ENCODE results near the gene KLHL33. TPM values are rescaled to one million over a fixed set of nuclear protein-coding genes. Genes with fewer than 3 reads are reported as not detected.
A peak's percentile ranks its signal among the peaks of the same experiment; 100 is the strongest.

KLHL33 gene
- total and polyA plus RNA-seq, 2 donors from 2014 or later, result 0.24 to 0.72 TPM

DNA sequence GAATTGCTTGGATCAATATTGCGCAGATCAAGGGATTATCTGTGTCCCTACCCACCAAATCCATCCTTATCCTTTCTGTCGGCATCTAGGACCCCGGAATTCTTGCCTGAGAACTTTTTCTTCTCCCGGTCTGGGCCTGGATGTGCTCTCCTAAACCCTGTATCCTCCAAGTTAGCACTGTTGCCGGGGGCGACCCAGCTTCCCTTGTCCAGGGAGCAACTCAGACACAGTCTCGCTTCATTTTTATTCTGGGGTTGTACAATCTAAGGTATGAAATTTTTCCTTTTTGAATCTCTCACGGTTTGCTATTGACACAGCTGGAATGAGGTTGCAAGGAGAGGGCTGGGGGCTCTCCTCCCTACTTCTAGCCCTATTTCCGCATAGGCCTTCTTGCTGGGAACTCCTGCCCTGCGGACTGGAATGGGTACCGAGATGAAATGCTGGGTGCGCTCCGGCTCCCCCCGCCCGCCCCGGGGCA lies 32.8 kb upstream of the KLHL33 start:
- TF ChIP-seq, protein P1, sequence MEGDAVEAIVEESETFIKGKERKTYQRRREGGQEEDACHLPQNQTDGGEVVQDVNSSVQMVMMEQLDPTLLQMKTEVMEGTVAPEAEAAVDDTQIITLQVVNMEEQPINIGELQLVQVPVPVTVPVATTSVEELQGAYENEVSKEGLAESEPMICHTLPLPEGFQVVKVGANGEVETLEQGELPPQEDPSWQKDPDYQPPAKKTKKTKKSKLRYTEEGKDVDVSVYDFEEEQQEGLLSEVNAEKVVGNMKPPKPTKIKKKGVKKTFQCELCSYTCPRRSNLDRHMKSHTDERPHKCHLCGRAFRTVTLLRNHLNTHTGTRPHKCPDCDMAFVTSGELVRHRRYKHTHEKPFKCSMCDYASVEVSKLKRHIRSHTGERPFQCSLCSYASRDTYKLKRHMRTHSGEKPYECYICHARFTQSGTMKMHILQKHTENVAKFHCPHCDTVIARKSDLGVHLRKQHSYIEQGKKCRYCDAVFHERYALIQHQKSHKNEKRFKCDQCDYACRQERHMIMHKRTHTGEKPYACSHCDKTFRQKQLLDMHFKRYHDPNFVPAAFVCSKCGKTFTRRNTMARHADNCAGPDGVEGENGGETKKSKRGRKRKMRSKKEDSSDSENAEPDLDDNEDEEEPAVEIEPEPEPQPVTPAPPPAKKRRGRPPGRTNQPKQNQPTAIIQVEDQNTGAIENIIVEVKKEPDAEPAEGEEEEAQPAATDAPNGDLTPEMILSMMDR (IDR thresholded peaks at IDR 0.05; ENCODE audit: borderline replicate concordance, extremely low read depth, insufficient read depth), result no peak
- H3K4me1 ChIP-seq (ENCODE audit: control insufficient read depth in 2 of 3, insufficient read depth in 2 of 3, low read depth in 1 of 3, low read length in 3 of 3), result peaks cover 0 to 16% (median 9%) of the 10 kb centered on the region in 3 donors
- no peaks in the 10 kb centered on the region for H3K27me3 ChIP-seq (ENCODE audit: control insufficient read depth, insufficient read depth, low read length)
- H3K36me3 ChIP-seq (ENCODE audit: control insufficient read depth in 2 of 3, insufficient read depth in 3 of 3, low read length in 3 of 3), result peaks cover 0 to 7% (median 1%) of the 10 kb centered on the region in 3 donors
- peak overlapping the region; percentile 91 to 96 for H3K27ac ChIP-seq (ENCODE audit: low read depth in 2 of 2, low read length in 2 of 2)
- peak overlapping the region; percentile 75 to 100 (median 94) for H3K4me3 ChIP-seq (ENCODE audit: low read length in 3 of 3)
- DNase-seq (peak in 1 of 5 donors; percentile 42), FAIRE-seq (no peak)
- H3K9ac ChIP-seq (ENCODE audit: low read length in 3 of 3), result peak overlapping the region in 1 of 3 donors; percentile 93
- intact Hi-C loops (cut with DNase I), result no loop called here
- H3K9me3 ChIP-seq (ENCODE audit: control insufficient read depth in 2 of 3, insufficient read depth in 1 of 3, low read length in 3 of 3), result no peaks in the 10 kb centered on the region

DNA sequence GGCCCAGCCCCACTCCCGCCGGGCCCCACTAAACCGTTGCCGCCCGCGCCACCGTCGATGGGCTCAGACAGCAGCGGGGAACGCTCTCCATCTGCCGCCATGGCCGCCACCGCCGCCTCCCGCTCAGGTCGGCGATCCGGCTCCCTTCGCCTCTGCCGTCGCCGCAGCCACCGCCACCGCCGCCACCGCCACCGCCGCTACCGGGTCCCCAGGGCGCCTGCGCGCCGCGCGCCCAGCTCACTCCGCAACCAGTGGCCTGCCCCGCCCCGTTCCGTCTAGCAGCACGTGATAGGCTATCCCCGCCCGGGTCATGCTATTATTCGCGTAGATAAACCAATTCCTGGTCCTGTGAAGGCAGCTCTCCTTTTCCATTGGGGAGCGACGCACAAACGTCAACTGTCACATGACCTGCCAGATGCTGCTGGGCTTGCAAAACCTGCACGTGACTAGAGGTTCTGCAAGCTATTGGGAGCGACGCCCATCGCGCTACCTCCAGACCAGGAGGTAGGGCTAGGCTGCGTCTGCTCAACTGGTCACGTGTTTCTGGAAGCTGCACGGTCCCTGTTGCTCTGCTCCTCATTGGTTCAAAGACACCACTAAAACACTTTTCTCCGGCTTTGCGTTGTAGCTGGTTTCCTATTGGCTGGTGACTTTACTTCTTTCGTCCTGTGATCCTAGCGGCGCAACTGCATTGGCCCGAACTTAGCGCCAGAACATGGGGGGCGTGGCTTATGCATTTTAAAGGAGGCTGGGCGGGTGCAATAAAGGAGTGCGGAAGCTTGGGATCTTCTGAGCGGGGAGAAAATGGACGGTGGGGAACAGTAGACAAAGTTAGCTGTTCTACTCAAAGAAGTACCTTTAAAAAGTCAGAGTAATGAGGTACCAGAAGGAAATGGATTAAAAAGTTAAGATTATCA lies 25.5 kb upstream of the KLHL33 start, which contains the start of gene PIP4P1:
Gene PIP4P1 (minus strand): TSS at position 210 of the 917 bp plus-strand sequence. CDS start 109 bp downstream, at position 101.
- FAIRE-seq (peak; percentile 99), DNase-seq (peak; percentile 99 to 100 (median 100))
- Histone ChIP-seq H3K27me3 (ENCODE audit: control insufficient read depth, insufficient read depth, low read length) (no peaks in the 10 kb centered on the region), H3K4me3 (ENCODE audit: low read length in 3 of 3) (peak within 1 kb of the TSS; percentile 78 to 91 (median 83)), H3K9me3 (ENCODE audit: control insufficient read depth in 2 of 3, insufficient read depth in 1 of 3, low read length in 3 of 3) (no peaks in the 10 kb centered on the region), H3K36me3 (ENCODE audit: control insufficient read depth in 2 of 3, insufficient read depth in 3 of 3, low read length in 3 of 3) (peaks cover 7 to 33% (median 21%) of the 10 kb centered on the region in 3 donors), H3K9ac (ENCODE audit: low read length in 3 of 3) (peak within 1 kb of the TSS; percentile 42 to 80 (median 72)), H3K4me1 (ENCODE audit: control insufficient read depth in 2 of 3, insufficient read depth in 2 of 3, low read depth in 1 of 3, low read length in 3 of 3) (peaks cover 0 to 12% (median 12%) of the 10 kb centered on the region in 3 donors), H3K27ac (ENCODE audit: low read depth in 2 of 2, low read length in 2 of 2) (peak within 1 kb of the TSS; percentile 87 to 94)
- intact Hi-C loops (cut with DNase I), result no loop called here
- TF ChIP-seq, protein P1 (IDR thresholded peaks at IDR 0.05; ENCODE audit: borderline replicate concordance, extremely low read depth, insufficient read depth), result no peak

DNA sequence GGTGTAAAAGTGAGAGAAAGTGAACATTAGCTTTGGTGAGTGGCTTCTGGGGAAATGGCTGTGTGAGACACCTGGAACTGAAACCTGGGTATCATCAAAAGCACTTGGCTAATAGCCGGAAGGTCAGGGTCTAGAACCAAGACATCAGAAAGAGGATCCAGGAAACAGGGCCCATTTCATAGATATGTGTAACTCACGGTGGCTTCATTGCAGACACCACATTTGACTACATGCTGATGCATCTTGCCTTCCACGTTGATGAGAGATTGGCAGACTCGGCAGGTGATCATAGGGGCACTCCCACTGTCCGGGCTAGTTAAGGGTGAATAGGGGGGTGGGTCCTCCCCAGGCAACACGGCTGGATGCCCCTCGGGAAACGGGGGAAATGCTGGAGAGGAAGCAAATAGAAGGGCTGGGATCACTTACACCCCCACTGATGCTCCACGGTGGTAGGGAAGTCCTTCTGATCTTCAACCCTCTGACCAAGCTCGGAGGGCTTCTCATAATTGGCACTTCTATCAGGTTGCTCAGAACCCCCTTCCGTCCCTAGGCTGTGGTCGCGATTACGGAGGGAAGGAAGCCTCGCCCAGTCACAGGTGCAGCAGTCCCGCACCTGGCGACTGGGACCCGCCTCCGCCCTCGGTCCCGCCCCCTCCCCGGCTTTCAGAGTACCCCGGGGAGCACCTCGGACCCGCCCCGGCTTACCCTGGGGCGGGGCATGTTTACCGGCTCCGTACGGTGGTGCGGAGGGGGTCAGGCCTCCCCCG lies 24.7 kb upstream of the KLHL33 start:
- intact Hi-C loops (cut with DNase I), result no loop called here
- Histone ChIP-seq H3K36me3 (ENCODE audit: control insufficient read depth in 2 of 3, insufficient read depth in 3 of 3, low read length in 3 of 3) (peaks cover 7 to 40% (median 21%) of the 10 kb centered on the region in 3 donors), H3K4me1 (ENCODE audit: control insufficient read depth in 2 of 3, insufficient read depth in 2 of 3, low read depth in 1 of 3, low read length in 3 of 3) (peaks cover 3 to 19% (median 18%) of the 10 kb centered on the region in 3 donors), H3K27me3 (ENCODE audit: control insufficient read depth, insufficient read depth, low read length) (no peaks in the 10 kb centered on the region), H3K27ac (ENCODE audit: low read depth in 2 of 2, low read length in 2 of 2) (peak overlapping the region; percentile 87 to 94), H3K9ac (ENCODE audit: low read length in 3 of 3) (peak overlapping the region; percentile 42 to 80 (median 72)), H3K9me3 (ENCODE audit: control insufficient read depth in 2 of 3, insufficient read depth in 1 of 3, low read length in 3 of 3) (no peaks in the 10 kb centered on the region), H3K4me3 (ENCODE audit: low read length in 3 of 3) (peak overlapping the region; percentile 78 to 91 (median 81))
- no peak for FAIRE-seq
- DNase-seq, result peak; percentile 34 to 90 (median 56)
- TF ChIP-seq, protein P1 (IDR thresholded peaks at IDR 0.05; ENCODE audit: borderline replicate concordance, extremely low read depth, insufficient read depth), result no peak

All from kidney (tissue), 14 donors.